ENCODE measurements around the gene TRAF1.

The TRAF1 gene

DNA sequence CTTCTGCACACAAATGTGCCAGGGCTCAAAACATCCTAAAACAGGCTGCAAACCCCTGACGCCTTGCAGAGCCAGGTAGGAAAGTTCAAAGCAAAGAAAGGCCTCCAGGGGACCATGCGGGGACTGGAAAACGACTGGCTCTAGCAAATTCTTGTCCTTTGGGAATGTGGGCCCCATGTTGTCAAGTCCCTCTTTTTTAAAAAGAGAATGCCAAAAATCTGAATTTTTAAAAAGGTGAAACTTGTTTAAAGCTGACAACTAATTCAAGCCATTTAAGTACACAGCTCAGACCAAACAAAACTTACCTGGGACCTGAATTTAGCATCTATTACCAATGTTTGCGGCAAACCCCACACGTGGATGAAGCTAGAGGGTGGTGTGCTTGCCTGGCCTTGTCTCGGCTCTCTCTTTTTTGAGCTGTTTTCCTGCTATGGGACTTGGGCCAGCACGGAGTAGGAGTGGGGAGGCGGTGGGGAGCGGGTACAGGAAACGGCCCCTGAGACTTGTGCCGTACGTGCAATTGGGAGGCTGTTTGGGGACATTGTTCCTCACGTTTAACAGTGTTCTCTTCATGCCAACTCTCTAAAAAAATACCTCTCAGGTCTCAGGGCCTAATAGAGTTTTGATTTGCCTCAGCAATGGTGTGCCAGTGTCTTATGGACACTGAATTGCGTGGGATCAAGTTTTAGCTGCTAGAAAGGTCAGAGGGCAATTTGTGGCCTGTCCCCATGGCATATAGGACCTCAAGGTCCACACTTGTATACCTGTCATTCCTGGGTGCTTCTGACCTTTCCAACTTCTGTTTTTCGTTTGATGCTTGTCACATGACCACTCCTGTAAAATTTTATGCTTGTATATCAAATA is 34.5 kb downstream of the TRAF1 start:
- Histone ChIP-seq H3K27ac (peak overlapping the region in 10 of 11 experiments; percentile 22 to 94 (median 78); a peak in 19 of 22 replicates), H3K9ac (peak overlapping the region in 9 of 11 experiments; percentile 41 to 77 (median 66); a peak in 17 of 22 replicates), H4K20me1 (no peaks in the 10 kb centered on the region), H3K4me3 (no peak overlapping the region), H3K4me1 (peaks cover 40 to 100% (median 96%) of the 10 kb centered on the region in 10 experiments), H3K4me2 (peak overlapping the region; percentile 49 to 94 (median 77)), H3K27me3 (no peaks in the 10 kb centered on the region), H3K36me3 (no peaks in the 10 kb centered on the region), H3K9me3 (replicated peaks in 1 of 11) (peaks cover 0 to 4% (median 0%) of the 10 kb centered on the region in 11 experiments; a peak in 2 of 22 replicates)
- no peak for TF ChIP-seq Cebpa-rat (IDR thresholded peaks at IDR 0.05)

- Histone ChIP-seq H3K9me3 (replicated peaks in 1 of 11) (peaks cover 0 to 4% (median 0%) of the 10 kb centered on the region in 11 experiments; a peak in 2 of 22 replicates), H3K9ac (peak overlapping the region in 9 of 11 experiments; percentile 41 to 77 (median 66); a peak in 17 of 22 replicates), H3K4me2 (peak overlapping the region; percentile 49 to 94 (median 77); a peak in 21 of 22 replicates), H3K4me1 (peaks cover 35 to 100% (median 97%) of the 10 kb centered on the region in 10 experiments), H3K27me3 (no peaks in the 10 kb centered on the region), H3K27ac (peak overlapping the region in 9 of 11 experiments; percentile 55 to 94 (median 81); a peak in 18 of 22 replicates), H4K20me1 (no peaks in the 10 kb centered on the region), H3K4me3 (no peak overlapping the region; a peak in 1 of 20 replicates), H3K36me3 (no peaks in the 10 kb centered on the region)
- no peak for TF ChIP-seq Cebpa-rat (IDR thresholded peaks at IDR 0.05)
These were observed 35.2 kb downstream of the TRAF1 start for GRCh38 chr9:120891245-120891883.

DNA sequence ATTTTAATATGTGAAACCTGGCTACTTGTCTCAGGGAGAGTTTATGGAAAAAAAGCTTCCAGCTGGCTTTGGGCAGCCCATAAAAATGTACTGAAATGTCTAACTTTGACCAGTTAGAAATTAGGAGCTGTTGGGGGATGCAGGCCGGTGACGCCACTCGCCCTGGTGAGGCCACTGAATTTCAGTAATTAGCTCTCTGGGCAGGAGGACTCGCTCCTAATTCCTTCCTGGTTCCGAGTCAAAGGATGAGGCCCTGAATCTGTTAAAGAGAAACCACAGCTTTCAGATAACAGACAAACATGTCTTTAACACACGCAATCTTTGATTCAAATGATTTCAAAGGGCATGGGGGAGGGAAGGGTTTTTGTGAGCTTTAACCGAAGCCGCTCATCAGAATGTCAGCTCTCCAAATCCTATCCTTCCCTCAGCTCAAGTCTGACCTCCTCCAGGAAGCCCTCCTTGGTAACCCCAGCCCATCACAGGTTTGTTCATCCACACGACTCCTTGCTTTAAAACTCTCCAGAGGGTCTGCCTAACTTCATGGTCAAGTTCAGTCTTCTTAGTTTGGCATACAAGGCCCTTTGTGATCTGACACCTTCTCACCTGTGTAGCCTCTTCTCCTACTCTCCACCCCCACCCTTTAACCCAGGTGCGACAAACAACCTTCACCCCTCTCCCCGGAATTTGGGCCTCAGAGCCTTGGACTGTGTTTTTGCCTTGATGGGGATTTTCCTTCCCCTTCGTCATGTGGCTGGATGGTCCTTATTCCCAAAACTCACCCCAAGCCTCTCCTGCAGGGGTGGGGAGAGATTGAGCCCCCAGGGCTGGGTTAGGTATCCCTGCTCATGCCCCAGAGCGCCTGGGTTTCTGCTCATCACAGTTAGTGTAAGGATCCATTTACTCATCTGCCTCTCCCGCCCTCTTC is 36.0 kb downstream of the TRAF1 start:
- Histone ChIP-seq H3K4me2 (peak overlapping the region; percentile 49 to 94 (median 77)), H3K4me3 (peak overlapping the region in 1 of 10 experiments; percentile 1; a peak in 3 of 20 replicates), H3K27me3 (no peaks in the 10 kb centered on the region), H3K36me3 (no peaks in the 10 kb centered on the region), H3K27ac (peak overlapping the region in 10 of 11 experiments; percentile 8 to 94 (median 78); a peak in 18 of 22 replicates), H3K9ac (peak overlapping the region in 10 of 11 experiments; percentile 1 to 77 (median 66); a peak in 17 of 22 replicates), H3K4me1 (peaks cover 43 to 100% (median 99%) of the 10 kb centered on the region in 10 experiments), H4K20me1 (no peaks in the 10 kb centered on the region), H3K9me3 (replicated peaks in 1 of 11) (peaks cover 0 to 4% (median 0%) of the 10 kb centered on the region in 11 experiments; a peak in 2 of 22 replicates)
- TF ChIP-seq Cebpa-rat (IDR thresholded peaks at IDR 0.05) = no peak

DNA sequence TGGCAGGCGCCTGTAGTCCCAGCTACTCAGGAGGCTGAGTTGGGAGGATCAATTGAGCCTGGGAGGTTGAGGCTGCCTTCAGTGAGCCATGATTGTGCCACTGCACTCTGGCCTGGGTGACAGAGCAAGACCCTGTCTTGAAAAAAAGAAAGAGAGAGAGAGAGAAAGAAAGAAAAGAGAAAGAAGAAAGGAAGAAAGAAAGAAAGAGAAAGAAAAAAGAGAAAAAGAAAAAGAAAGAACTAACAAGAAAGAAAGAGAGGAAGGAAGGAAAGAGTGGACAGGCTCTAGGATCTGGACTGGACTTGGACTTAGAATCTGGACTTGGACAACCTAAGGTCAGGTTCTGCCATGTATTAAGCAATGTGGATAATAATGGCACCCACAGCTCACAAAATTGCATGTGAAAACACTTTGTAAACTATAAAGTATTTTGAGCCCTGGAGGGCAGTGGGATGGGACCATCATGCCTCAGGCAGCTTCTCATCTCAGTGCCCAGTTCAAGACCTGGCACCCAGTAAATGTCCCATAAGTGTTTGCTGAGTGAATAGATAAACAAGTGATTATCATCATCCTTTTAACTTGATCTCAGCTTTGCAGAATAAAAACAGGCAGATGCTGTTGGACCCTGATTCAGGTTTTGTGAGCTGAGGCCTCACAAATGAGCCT is 36.9 kb downstream of the TRAF1 start:
- Histone ChIP-seq H3K9me3 (replicated peaks in 1 of 11) (peaks cover 0 to 4% (median 0%) of the 10 kb centered on the region in 11 experiments; a peak in 2 of 22 replicates), H3K9ac (peak overlapping the region in 9 of 11 experiments; percentile 49 to 77 (median 66); a peak in 15 of 22 replicates), H4K20me1 (no peaks in the 10 kb centered on the region), H3K4me2 (peak overlapping the region; percentile 49 to 94 (median 77)), H3K4me3 (0 out of 20 replicates have a peak overlapping the region, but pooled peaks of 1 of the 10 experiments have one; percentile 1), H3K36me3 (no peaks in the 10 kb centered on the region), H3K27me3 (no peaks in the 10 kb centered on the region), H3K4me1 (peaks cover 44 to 100% (median 100%) of the 10 kb centered on the region in 10 experiments), H3K27ac (peak overlapping the region in 9 of 11 experiments; percentile 55 to 94 (median 81); a peak in 18 of 22 replicates)
- TF ChIP-seq Cebpa-rat (IDR thresholded peaks at IDR 0.05) = no peak

DNA sequence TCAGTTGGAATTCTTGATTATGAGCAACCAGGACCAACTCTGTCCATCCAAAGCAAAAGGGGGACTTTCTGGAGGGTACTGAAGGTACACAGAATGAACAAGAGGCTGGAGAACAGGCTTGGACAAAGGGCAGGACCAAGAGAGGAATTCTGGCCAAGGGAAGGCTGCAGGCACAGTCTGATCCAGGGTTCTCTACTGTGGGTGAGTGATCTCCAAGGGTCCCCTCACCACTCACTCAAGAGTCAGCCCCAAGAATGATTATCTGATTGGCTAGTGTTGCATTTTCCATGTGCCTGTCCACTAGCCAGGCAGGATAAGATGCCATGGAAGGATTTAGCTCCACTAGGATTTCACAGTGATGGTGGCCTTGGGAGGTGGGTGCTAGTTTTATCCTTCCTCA is 38.0 kb downstream of the TRAF1 start:
- no peaks in the 10 kb centered on the region for H3K27me3 ChIP-seq
- no peak for TF ChIP-seq Cebpa-rat (IDR thresholded peaks at IDR 0.05)
- peak overlapping the region in 8 of 11 experiments; percentile 5 to 94 (median 78); a peak in 10 of 22 replicates for H3K4me2 ChIP-seq
- H3K27ac ChIP-seq = peak overlapping the region in 6 of 11 experiments; percentile 50 to 94 (median 90); a peak in 12 of 22 replicates
- H3K36me3 ChIP-seq = no peaks in the 10 kb centered on the region
- peaks cover 44 to 99% (median 94%) of the 10 kb centered on the region in 10 experiments for H3K4me1 ChIP-seq
- no peaks in the 10 kb centered on the region for H4K20me1 ChIP-seq
- no peak overlapping the region for H3K4me3 ChIP-seq
- H3K9me3 ChIP-seq (replicated peaks in 1 of 11) = no peaks in the 10 kb centered on the region
- no peak overlapping the region for H3K9ac ChIP-seq

DNA sequence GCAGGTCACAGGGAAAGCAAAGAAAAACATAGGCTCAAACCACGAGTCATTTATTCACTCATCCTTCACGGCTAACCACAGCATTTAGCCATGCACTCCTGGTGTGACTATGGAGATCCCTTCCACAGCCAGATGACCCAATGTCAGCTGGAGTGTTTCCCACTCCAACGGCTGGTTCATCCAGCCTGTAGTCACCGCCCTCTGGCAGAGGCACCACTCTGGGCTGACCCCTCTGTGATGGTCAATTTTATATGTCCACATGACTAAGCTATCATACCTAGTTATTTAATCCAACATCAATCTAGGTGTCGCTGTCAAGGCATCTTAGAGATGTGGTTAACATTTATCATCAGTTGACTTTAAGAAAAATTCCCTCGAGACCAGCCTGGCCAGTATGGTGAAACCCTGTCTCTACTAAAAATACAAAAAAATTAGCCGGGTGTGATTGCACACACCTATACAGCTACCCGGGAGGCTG is 40.1 kb downstream of the TRAF1 start:
- H3K27me3 ChIP-seq = no peaks in the 10 kb centered on the region
- no peaks in the 10 kb centered on the region for H3K36me3 ChIP-seq
- H4K20me1 ChIP-seq = no peaks in the 10 kb centered on the region
- peak overlapping the region in 6 of 11 experiments; percentile 17 to 74 (median 66); a peak in 10 of 22 replicates for H3K9ac ChIP-seq
- peak overlapping the region; percentile 61 to 94 (median 75) for H3K4me2 ChIP-seq
- H3K9me3 ChIP-seq (replicated peaks in 1 of 11) = no peaks in the 10 kb centered on the region
- peaks cover 31 to 98% (median 89%) of the 10 kb centered on the region in 10 experiments for H3K4me1 ChIP-seq
- H3K4me3 ChIP-seq = peak overlapping the region in 1 of 10 experiments; percentile 10; a peak in 1 of 20 replicates
- peak overlapping the region in 8 of 11 experiments; percentile 10 to 94 (median 76); a peak in 16 of 22 replicates for H3K27ac ChIP-seq
- TF ChIP-seq Cebpa-rat (IDR thresholded peaks at IDR 0.05) = peak in 2 of 11 experiments; percentile 4 to 59; a peak in 1 of 22 replicates

DNA sequence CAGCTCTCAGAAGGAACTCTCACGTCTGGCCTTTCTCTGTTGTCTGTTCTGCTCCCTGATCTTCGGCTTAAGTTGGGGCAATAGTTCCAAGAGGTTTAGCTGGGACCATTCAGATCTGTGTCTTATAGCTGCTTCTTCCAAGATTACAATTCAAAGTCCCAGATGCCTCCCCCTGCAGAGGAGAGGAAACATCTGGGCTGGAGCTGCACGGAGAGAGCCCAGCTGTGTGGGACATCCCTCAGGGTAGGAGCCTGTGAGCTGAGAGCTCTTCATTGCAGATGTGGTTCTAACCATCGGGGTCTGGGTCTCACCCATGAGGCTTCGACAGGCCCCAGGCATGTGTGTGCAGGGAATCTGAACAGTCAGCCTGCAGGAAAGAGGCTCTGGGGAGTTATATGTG is 40.6 kb downstream of the TRAF1 start:
- peak overlapping the region; percentile 61 to 94 (median 75) for H3K4me2 ChIP-seq
- H3K9ac ChIP-seq = peak overlapping the region in 9 of 11 experiments; percentile 1 to 74 (median 38); a peak in 12 of 22 replicates

More for the DNA sequence above, 40.6 kb downstream of the TRAF1 start:
- no peak for TF ChIP-seq Cebpa-rat (IDR thresholded peaks at IDR 0.05)
- Histone ChIP-seq H3K4me1 (peaks cover 28 to 98% (median 89%) of the 10 kb centered on the region in 10 experiments), H3K4me3 (peak overlapping the region in 1 of 10 experiments; percentile 10; a peak in 1 of 20 replicates), H3K27ac (peak overlapping the region in 8 of 11 experiments; percentile 10 to 94 (median 76); a peak in 15 of 22 replicates), H3K36me3 (no peaks in the 10 kb centered on the region), H4K20me1 (no peaks in the 10 kb centered on the region), H3K9me3 (replicated peaks in 1 of 11) (0 out of 22 replicates have a peak, but pooled peaks cover 0 to 5% (median 0%) of the 10 kb centered on the region in 11 experiments), H3K27me3 (no peaks in the 10 kb centered on the region)

Data from BLaER1 treated with 17β-estradiol and CSF1 and Interleukin-3, amounts not matched to agents 10 nM and 100 nM (cell line).